GM19043 (cell line): Measurements from ENCODE around the gene KRTAP3-1.

ENCODE experiments used
- ATAC-seq: cut with Tn5 transposase; IDR thresholded peaks from one replicate; pipeline ENCODE4 v1.9.1; 2021; ENCODE audit warnings: low read depth; ENCODE audit not compliant: unreplicated experiment

Gene KRTAP3-1

GRCh38 chr17:40980596-40980995 is 28.3 kb downstream of the KRTAP3-1 start:
- ATAC-seq, result no peak

GRCh38 chr17:40980117-40980516 is 28.8 kb downstream of the KRTAP3-1 start:
- no peak for ATAC-seq

- ATAC-seq, result no peak
Measured at GRCh38 chr17:40978575-40979151, 30.3 kb downstream of the KRTAP3-1 start.

GRCh38 chr17:40975516-40975915 is 33.4 kb downstream of the KRTAP3-1 start:
- no peak for ATAC-seq

DNA sequence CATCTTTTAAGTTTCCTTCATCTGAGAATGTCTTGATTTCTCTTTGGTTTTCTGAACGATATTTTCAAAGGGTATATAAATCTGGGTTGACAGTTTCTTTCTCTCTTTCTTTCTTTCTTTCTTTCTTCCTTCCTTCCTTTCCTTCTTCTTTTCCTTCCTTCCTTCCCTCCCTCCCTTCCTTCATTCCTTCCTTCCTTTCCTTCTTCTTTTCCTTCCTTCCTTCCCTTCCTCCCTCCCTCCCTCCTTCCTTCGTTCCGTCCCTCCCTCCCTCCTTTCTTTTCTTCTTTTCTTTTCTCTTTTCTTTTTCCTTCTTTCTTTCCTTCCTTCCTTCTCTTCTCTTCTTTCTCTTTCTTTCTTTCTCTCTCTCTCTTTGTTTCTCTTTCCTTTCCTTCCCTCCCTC is 34.6 kb downstream of the KRTAP3-1 start:
- no peak for ATAC-seq

- no peak for ATAC-seq
Measured at GRCh38 chr17:40967582-40967981, 41.3 kb downstream of the KRTAP3-1 start.

DNA sequence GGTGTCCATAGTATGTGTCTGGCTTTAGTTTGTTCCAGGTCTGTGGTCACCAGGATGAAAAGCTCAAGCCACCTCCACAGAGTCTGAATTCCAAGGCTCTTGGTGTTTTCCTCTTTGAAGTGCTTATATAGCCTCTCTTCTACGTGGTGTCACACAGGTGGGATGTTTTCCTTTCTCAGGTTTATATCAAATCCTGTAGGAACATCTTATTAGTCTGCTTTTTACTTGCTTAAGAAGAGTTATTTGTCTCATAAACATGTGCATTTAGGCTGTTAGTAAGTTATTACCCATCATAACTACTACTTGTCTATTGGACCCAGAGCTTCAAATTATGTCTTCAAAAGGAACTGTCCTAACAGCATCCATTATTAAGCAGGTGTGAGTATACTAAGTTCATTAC is 42.1 kb downstream of the KRTAP3-1 start, which contains the start of gene KRT39:
Gene KRT39, minus strand, starts transcription at position 101 of the 400 bp plus-strand sequence. Its CDS starts 92 bp downstream, at position 9.
- no peak for ATAC-seq

GRCh38 chr17:40963838-40964237 is 45.1 kb downstream of the KRTAP3-1 start:
- ATAC-seq, result no peak

- no peak for ATAC-seq
Measured at GRCh38 chr17:40962059-40962561, 46.8 kb downstream of the KRTAP3-1 start.

- ATAC-seq, result no peak
Measured at GRCh38 chr17:40961591-40961990, 47.3 kb downstream of the KRTAP3-1 start.

DNA sequence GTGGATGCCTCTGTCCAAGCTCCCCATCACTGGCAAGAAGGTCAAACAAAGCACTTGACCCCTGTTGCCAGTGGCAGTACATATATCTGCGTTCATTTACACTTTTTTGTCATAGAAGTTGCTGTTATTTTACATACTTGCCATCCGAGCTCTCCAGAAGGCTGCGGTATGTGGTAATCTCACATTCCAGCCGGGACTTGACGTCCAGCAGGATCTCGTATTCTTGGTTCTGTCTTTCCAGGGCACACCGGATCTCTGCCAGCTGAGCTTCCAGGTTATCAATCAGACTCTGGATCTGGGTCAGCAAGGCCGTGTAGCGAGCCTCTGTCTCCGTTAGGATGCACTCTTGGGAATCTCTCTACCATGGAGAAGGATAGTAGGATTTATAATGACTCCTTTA is 48.8 kb downstream of the KRTAP3-1 start:
- no peak for ATAC-seq
